K562 (cell line): Measurements from ENCODE around the gene SPTBN4. TPM values are rescaled to one million over a fixed set of nuclear protein-coding genes. Genes with fewer than 3 reads are reported as not detected.

Experiments used
- ATAC-seq: fragments of 200-7000 bp; cut with Tn5 transposase; 3 replicates; pipeline ENCODE4 v1.9.1; 2020; ENCODE audit warnings: moderate library complexity
- BruUV-seq: library from RNA; stranded (reverse); fragments of 400-500 nt; replicated peaks from 2 replicates; lab custom pipeline; 2021; lab: Mats Ljungman, UMichigan
- CTCF ChIA-PET: fragments of 300-600 bp; formaldehyde crosslinking; extraction: SDS; loops from one replicate; lab custom pipeline; 2021; ENCODE audit warnings: low intra/inter-chr PET ratio; lab: Yijun Ruan, JAX
- POLR2A ChIA-PET: fragments of 300-600, 350-650 bp; sonication (Branson Sonifier 250); formaldehyde crosslinking; extraction: SDS; loops from one replicate; lab custom pipeline; 2021; ENCODE audit warnings: antibody characterized with exemption, inconsistent platforms; lab: Yijun Ruan, JAX
- DNase-seq, 4 experiments: peaks; one replicate each; pipeline versions ENCODE4 v3.0.0 to v3.0.0-alpha.2; 2011 to 2018; ENCODE audit warnings: low spot score in 3 of 4, mixed read lengths in 3 of 4; ENCODE audit errors: extremely low read depth in 1 of 4
- FAIRE-seq: peaks from 2 replicates; lab custom pipeline; 2011; peaks lifted over from hg19 to GRCh38; lab: Jason Lieb, UNC
- H2AFZ ChIP-seq: 2 replicates; pipeline ENCODE4 v1.6.0; 2011; ENCODE audit warnings: low read depth, low read length, control low read depth, inconsistent platforms
- H3K27ac ChIP-seq: fragments of 200-600 bp; 3 replicates; pipeline ENCODE4 v1.8.0; 2011; ENCODE audit warnings: low read depth, mild to moderate bottlenecking, control low read depth, inconsistent platforms, low read length, moderate library complexity, mixed read lengths; ENCODE audit errors: extremely low read depth
- H3K27me3 ChIP-seq, 2 experiments: fragments of 300-600 bp in 1 of 2; 2 replicates in 1 of 2; 3 replicates in 1 of 2; pipeline versions ENCODE4 v1.6.0 to v1.8.0; 2011; ENCODE audit warnings: inconsistent platforms in 2 of 2, low read length in 2 of 2, mild to moderate bottlenecking in 1 of 2, mixed read lengths in 1 of 2, moderate library complexity in 1 of 2; ENCODE audit not compliant: control insufficient read depth in 2 of 2, insufficient read depth in 2 of 2
- H3K36me3 ChIP-seq: fragments of 300-600 bp; 3 replicates; pipeline ENCODE4 v1.8.0; 2011; ENCODE audit warnings: mild to moderate bottlenecking, low read length, inconsistent platforms; ENCODE audit not compliant: control insufficient read depth, insufficient read depth
- H3K4me1 ChIP-seq, 2 experiments: fragments of 200-600 bp in 1 of 2; replicated peaks in 1 of 2; 2 replicates in 1 of 2; 3 replicates in 1 of 2; pipeline versions ENCODE4 v1.5.1 to v1.8.0; 2011; ENCODE audit warnings: inconsistent platforms in 2 of 2, low read length in 2 of 2, mild to moderate bottlenecking in 1 of 2, mixed read lengths in 1 of 2, moderate library complexity in 1 of 2; ENCODE audit not compliant: control insufficient read depth in 2 of 2, insufficient read depth in 2 of 2
- H3K4me2 ChIP-seq: 2 replicates; pipeline ENCODE4 v1.6.1; 2011; ENCODE audit warnings: low read length, control low read depth, inconsistent platforms, mixed read lengths; ENCODE audit not compliant: insufficient read depth
- H3K4me3 ChIP-seq: fragments of 200-600 bp; sonication (generic), shearing (Covaris generic); 2 replicates; pipeline ENCODE4 v1.5.1; 2016; ENCODE audit warnings: control low read depth, inconsistent platforms
- H3K79me2 ChIP-seq: fragments of 200-600 bp; 3 replicates; pipeline ENCODE4 v1.8.0; 2011; ENCODE audit warnings: low read length, inconsistent platforms; ENCODE audit not compliant: control insufficient read depth, insufficient read depth
- H3K9ac ChIP-seq, 2 experiments: 2 replicates each; pipeline versions ENCODE4 v1.6.0 to v1.6.1; 2011; ENCODE audit warnings: low read depth in 2 of 2, low read length in 2 of 2, control low read depth in 1 of 2, inconsistent platforms in 1 of 2, mild to moderate bottlenecking in 1 of 2, mixed read lengths in 1 of 2; ENCODE audit not compliant: insufficient read depth in 1 of 2
- H3K9me1 ChIP-seq: one replicate; pipeline ENCODE4 v1.6.0; 2011; ENCODE audit warnings: inconsistent platforms, mild to moderate bottlenecking, low read length, moderate library complexity; ENCODE audit not compliant: control insufficient read depth, insufficient read depth
- H3K9me3 ChIP-seq: replicated peaks from 2 replicates; pipeline ENCODE4 v1.5.1; 2011; ENCODE audit warnings: low read depth, low read length, inconsistent platforms; ENCODE audit not compliant: control insufficient read depth, insufficient read depth
- H4K20me1 ChIP-seq: replicated peaks from 2 replicates; pipeline ENCODE4 v1.6.1; 2011; ENCODE audit warnings: low read length, inconsistent platforms, mixed read lengths; ENCODE audit not compliant: control insufficient read depth, insufficient read depth
- ATF7 ChIP-seq: fragments of 450-650 bp; IDR thresholded peaks from 2 replicates; pipeline ENCODE4 v1.7.1; 2014; ENCODE audit warnings: mild to moderate bottlenecking, moderate library complexity
- BRF2 ChIP-seq: IDR thresholded peaks from 3 replicates; pipeline ENCODE4 v1.6.1; 2011; ENCODE audit warnings: borderline replicate concordance, mild to moderate bottlenecking; ENCODE audit not compliant: insufficient read length, insufficient read depth
- CC2D1A ChIP-seq: fragments of 450-650 bp; IDR thresholded peaks from 2 replicates; pipeline ENCODE4 v1.6.1; 2017; ENCODE audit warnings: mild to moderate bottlenecking
- CREB1 ChIP-seq, 2 experiments: sonication (generic) in 1 of 2; formaldehyde crosslinking in 1 of 2; IDR thresholded peaks; 2 replicates each; pipeline versions ENCODE4 v1.6.1 to v1.8.0; 2012 to 2022; ENCODE audit warnings: inconsistent platforms in 1 of 2, mild to moderate bottlenecking in 1 of 2, missing genetic modification reagents in 1 of 2, moderate library complexity in 1 of 2
- EP300 ChIP-seq: IDR thresholded peaks from 2 replicates; pipeline ENCODE4 v1.6.1; 2012; ENCODE audit warnings: low read length, improper control_type of control experiment
- MAFG ChIP-seq: fragments of 450-650 bp; conservative IDR thresholded peaks from 2 replicates; pipeline ENCODE4 v1.6.1; 2016; ENCODE audit warnings: missing genetic modification characterization, missing compliant biosample characterization
- NFYB ChIP-seq: IDR thresholded peaks from 2 replicates; pipeline ENCODE4 v1.6.1; 2011; ENCODE audit warnings: mild to moderate bottlenecking, moderate library complexity; ENCODE audit not compliant: insufficient read length; ENCODE audit errors: extremely low read depth
- POLR2B ChIP-seq: fragments of 450-650 bp; IDR thresholded peaks from 2 replicates; pipeline ENCODE4 v1.6.1; 2018; ENCODE audit warnings: low read depth; ENCODE audit not compliant: partially characterized antibody
- PRPF4 ChIP-seq: fragments of 200-400 bp; formaldehyde crosslinking; IDR thresholded peaks from one replicate; pipeline ENCODE4 v1.6.1; 2017; ENCODE audit warnings: low read length, low read depth, mild to moderate bottlenecking; ENCODE audit not compliant: insufficient read depth, poor library complexity, severe bottlenecking
- RB1 ChIP-seq: fragments of 450-650 bp; IDR thresholded peaks from 2 replicates; pipeline ENCODE4 v1.6.1; 2017; ENCODE audit warnings: low read depth, mild to moderate bottlenecking
- SP1 ChIP-seq: sonication (generic); formaldehyde crosslinking; IDR thresholded peaks from 2 replicates; pipeline ENCODE4 v1.8.1; 2022; ENCODE audit warnings: mild to moderate bottlenecking, missing genetic modification reagents
- TAL1 ChIP-seq: fragments of 450-650 bp; IDR thresholded peaks from 2 replicates; pipeline ENCODE4 v1.6.1; 2016; ENCODE audit warnings: mild to moderate bottlenecking
- ZBTB17 ChIP-seq: fragments of 450-650 bp; formaldehyde crosslinking; IDR thresholded peaks from 2 replicates; pipeline ENCODE4 v1.4.0; 2020; ENCODE audit warnings: mild to moderate bottlenecking
- ZNF174 ChIP-seq: fragments of 250-450 bp; sonication (Bioruptor Pico); IDR thresholded peaks from 2 replicates; pipeline ENCODE4 v1.4.0; 2020; ENCODE audit warnings: mild to moderate bottlenecking
- ZNF324 ChIP-seq: fragments of 250-450 bp; sonication (Bioruptor Pico); IDR thresholded peaks from 2 replicates; pipeline ENCODE4 v1.4.0; 2020; ENCODE audit warnings: mild to moderate bottlenecking
- ZNF740 ChIP-seq, 3 experiments: fragments of 200-800 bp in 1 of 3; sonication (Bioruptor generic) in 1 of 3; sonication (generic) in 1 of 3; formaldehyde crosslinking in 1 of 3; IDR thresholded peaks; 2 replicates each; pipeline versions ENCODE4 v1.6.1 to v1.8.0; 2016 to 2022; ENCODE audit warnings: mild to moderate bottlenecking in 2 of 3, missing compliant biosample characterization in 2 of 3, missing genetic modification characterization in 2 of 3, missing genetic modification reagents in 1 of 3
- WGBS: fragments of 100-300 bp; shearing (Covaris generic); methylation state at CpG from one replicate; pipeline ENCODE4 v1.1.6; 2016; ENCODE audit warnings: low coverage, mixed read lengths; ENCODE audit not compliant: insufficient coverage; ENCODE audit errors: missing lambda C conversion rate; 5-methylcytosine and 5-hydroxymethylcytosine counted together
- in situ Hi-C: fragments of 300-500 bp; cut with MboI; formaldehyde crosslinking; loops from 4 replicates; pipeline ENCODE4 v1.15.0; 2018; ENCODE audit warnings: inconsistent platforms, mixed read lengths
- intact Hi-C: fragments of 100-400 bp; cut with micrococcal nuclease; formaldehyde crosslinking; loops from 2 replicates; pipeline ENCODE4 v1.14.2; 2022
- polyA plus RNA-seq, 8 experiments: library from polyadenylated mRNA; depleted of rRNA in 4 of 8; stranded (reverse) in 5 of 8; unstranded in 3 of 8; fragments of >200 nt; fragmentation: Nextera tagmentation in 2 of 8; fragmentation: Illumina TruSeq in 1 of 8; extraction: Ambion mirVana in 2 of 8; extraction: Trizol in 1 of 8; gene quantifications; 2 replicates each; pipeline versions ENCODE4 v1.2.1 to v1.2.3, GENCODE V29; 2011 to 2014; ENCODE audit warnings: inconsistent platforms in 1 of 8, missing spikeins in 1 of 8
- total RNA-seq, 7 experiments: library from RNA; depleted of rRNA in 6 of 7; stranded (reverse); fragments of >200 nt in 6 of 7; fragmentation: Illumina TruSeq in 2 of 7; extraction: Trizol in 2 of 7; gene quantifications; 2 replicates each; pipeline versions ENCODE4 v1.2.1 to v1.2.3, GENCODE V29; 2011 to 2021; ENCODE audit warnings: low replicate concordance in 1 of 7

The SPTBN4 gene
- total and polyA plus RNA-seq, 9 of the 15 experiments (the other 6 are each of a cell fraction or from before 2014, with no cell fraction given): 0.01 to 1.5 (median 0.86) TPM

- no peaks in the 10 kb centered on the region for H3K9me1 ChIP-seq
- peaks cover 4 to 32% of the 10 kb centered on the region in 2 experiments for H3K4me1 ChIP-seq
- peak overlapping the region; percentile 56; the same call in 1 of the 2 replicates for H3K4me2 ChIP-seq
- ChIA-PET CTCF (interaction anchor here (1.1 kb wide), 1 partner anchor 28 kb away, joined by 3 read pairs; no protein-coding TSS in a partner anchor), POLR2A (interaction anchor here (0.5 to 1.5 kb wide), 9 partner anchors 15 to 741 kb away, joined by 3 to 6 read pairs (median 3); no protein-coding TSS in a partner anchor)
- no peak for DNase-seq
- no peaks in the 10 kb centered on the region for H4K20me1 ChIP-seq
- no TSS peak for BruUV-seq
- TF ChIP-seq EP300: 0 out of 2 replicates have a peak, but pooled peaks have one; percentile 1
- TF ChIP-seq NFYB: peak; percentile 84
- no peak for TF ChIP-seq ZNF174
- no peak for TF ChIP-seq PRPF4
- no peak for TF ChIP-seq BRF2
- no peak for TF ChIP-seq POLR2B
- TF ChIP-seq MAFG (tag): no peak
- TF ChIP-seq CC2D1A: no peak
- no peak for TF ChIP-seq RB1
- TF ChIP-seq ZNF324 (CRISPR knock-in tag): no peak
- no peak for TF ChIP-seq ZBTB17
- TF ChIP-seq ZNF740 (CRISPR knock-in tag; IDR thresholded peaks at IDR 0.05): peak; percentile 76; the same call in 1 of the 2 replicates
- TF ChIP-seq ZNF740 (tag; IDR thresholded peaks at IDR 0.05): no peak
- TF ChIP-seq SP1 (CRISPR knock-in tag): peak; percentile 69
- TF ChIP-seq ATF7: no peak
- TF ChIP-seq TAL1: no peak
- no peak for TF ChIP-seq CREB1 (IDR thresholded peaks at IDR 0.05)
- 0 out of 2 replicates have a peak, but pooled peaks have one; percentile 40 for TF ChIP-seq CREB1 (CRISPR knock-in tag; IDR thresholded peaks at IDR 0.05)
- FAIRE-seq: no peak
- no peak overlapping the region for H3K9ac ChIP-seq
- H3K36me3 ChIP-seq: no peaks in the 10 kb centered on the region
- no peak overlapping the region for H3K27ac ChIP-seq
- 15% methylated on average over 3 of the region's 3 CpGs for whole genome bisulfite sequencing
- in situ Hi-C loops (no loop called here), intact Hi-C loops (no loop called here)
- H3K4me3 ChIP-seq: no peak overlapping the region
- no peak for ATAC-seq
- H2AFZ ChIP-seq: peak overlapping the region; percentile 64
- peaks cover 7 to 15% of the 10 kb centered on the region in 2 experiments; a peak in 4 of 5 replicates for H3K27me3 ChIP-seq
- H3K79me2 ChIP-seq: no peaks in the 10 kb centered on the region
- no peaks in the 10 kb centered on the region for H3K9me3 ChIP-seq
Measured at GRCh38 chr19:40571005-40571318, 104.2 kb downstream of the SPTBN4 start.
